ENCODE measurements around the gene STX5. TPM values are rescaled to one million over a fixed set of nuclear protein-coding genes. Genes with fewer than 3 reads are reported as not detected.

STX5 gene
- total RNA-seq = 26.8 TPM
- 10 to 100 TPM; 29.7 to 43.2 (median 36.0) TPM for polyA plus RNA-seq (ENCODE audit: insufficient read depth in 1 of 8, insufficient read length in 8 of 8, low replicate concordance in 1 of 8)
- long read RNA-seq, donor 1, transcript STX5-201 (11 exons, 1,794 nt) = major isoform, 5 of 5 reads
- long read RNA-seq, donor 1, partial matches to known transcripts = 0 of 5 reads
- long read RNA-seq, donor 1, other reads (novel, unspliced or antisense) = 0 of 5 reads
- long read RNA-seq, donor 2, partial matches to known transcripts = 0 of 3 reads
- long read RNA-seq, donor 2, other reads (novel, unspliced or antisense) = 0 of 3 reads
- long read RNA-seq, donor 3, transcript STX5-201 (11 exons, 1,794 nt) = major isoform, 12 of 12 reads
- long read RNA-seq, donor 3, partial matches to known transcripts = 0 of 12 reads
- long read RNA-seq, donor 3, other reads (novel, unspliced or antisense) = 0 of 12 reads
- long read RNA-seq, donor 4, transcript STX5-201 (11 exons, 1,794 nt) = major isoform, 14 of 15 reads
- long read RNA-seq, donor 4, partial matches to known transcripts = 0 of 15 reads
- long read RNA-seq, donor 4, other reads (novel, unspliced or antisense) = 0 of 15 reads
- long read RNA-seq, donor 5, transcript STX5-201 (11 exons, 1,794 nt) = major isoform, 19 of 34 reads
- long read RNA-seq, donor 5, partial matches to known transcripts = 13 of 34 reads
- long read RNA-seq, donor 5, other reads (novel, unspliced or antisense) = 0 of 34 reads
- long read RNA-seq, donor 6, transcript STX5-201 (11 exons, 1,794 nt) = major isoform, 15 of 24 reads
- long read RNA-seq, donor 6, partial matches to known transcripts = 5 of 24 reads
- long read RNA-seq, donor 6, other reads (novel, unspliced or antisense) = 0 of 24 reads
- long read RNA-seq, donor 7, transcript STX5-201 (11 exons, 1,794 nt) = major isoform, 19 of 64 reads
- long read RNA-seq, donor 7, partial matches to known transcripts = 44 of 64 reads
- long read RNA-seq, donor 7, other reads (novel, unspliced or antisense) = 0 of 64 reads
- long read RNA-seq, donor 8, transcript STX5-201 (11 exons, 1,794 nt) = major isoform, 13 of 16 reads
- long read RNA-seq, donor 8, partial matches to known transcripts = 0 of 16 reads
- long read RNA-seq, donor 8, other reads (novel, unspliced or antisense) = 0 of 16 reads
- long read RNA-seq, donor 9, transcript STX5-201 (11 exons, 1,794 nt) = major isoform, 6 of 6 reads
- long read RNA-seq, donor 9, partial matches to known transcripts = 0 of 6 reads
- long read RNA-seq, donor 9, other reads (novel, unspliced or antisense) = 0 of 6 reads
- long read RNA-seq, donor 10, transcript STX5-201 (11 exons, 1,794 nt) = major isoform, 18 of 19 reads
- long read RNA-seq, donor 10, partial matches to known transcripts = 0 of 19 reads
- long read RNA-seq, donor 10, other reads (novel, unspliced or antisense) = 0 of 19 reads
- long read RNA-seq, donor 11, transcript STX5-201 (11 exons, 1,794 nt) = major isoform, 13 of 13 reads
- long read RNA-seq, donor 11, partial matches to known transcripts = 0 of 13 reads
- long read RNA-seq, donor 11, other reads (novel, unspliced or antisense) = 0 of 13 reads

GRCh38 chr11:62831520-62832335, at the start of gene STX5:
STX5 (minus strand) TSS chr11:62832051; CDS start chr11:62831243, 808 bp downstream.
- no peaks in the 10 kb centered on the region for H3K27me3 ChIP-seq (ENCODE audit: control insufficient read depth, insufficient read depth, low read length)
- H3K4me3 ChIP-seq (ENCODE audit: low read length) = peak within 1 kb of the TSS; percentile 97
- under 1% methylated on average over 49 of the region's 65 CpGs for WGBS (ENCODE audit: insufficient coverage)
- H3K4me1 ChIP-seq (ENCODE audit: control insufficient read depth, insufficient read depth, low read length) = peaks cover 27% of the 10 kb centered on the region
- H3K9me3 ChIP-seq (replicated peaks; ENCODE audit: control insufficient read depth, low read depth, low read length) = no peaks in the 10 kb centered on the region
- peaks cover 52% of the 10 kb centered on the region for H3K36me3 ChIP-seq (ENCODE audit: control insufficient read depth, insufficient read depth, low read length)
- DNase-seq = peak; percentile 99
- peak within 1 kb of the TSS; percentile 100 for H3K27ac ChIP-seq (ENCODE audit: low read length)

GRCh38 chr11:62880803-62881578, 49.1 kb upstream of the STX5 start, which contains the start of gene SLC3A2:
SLC3A2 (plus strand) TSS chr11:62880896; CDS start chr11:62881024, 128 bp downstream.
- WGBS (ENCODE audit: insufficient coverage) = under 1% methylated on average over 69 of the region's 69 CpGs
- DNase-seq = peak; percentile 95
- peak within 1 kb of the TSS; percentile 100 for H3K27ac ChIP-seq (ENCODE audit: low read length)
- H3K9me3 ChIP-seq (replicated peaks; ENCODE audit: control insufficient read depth, low read depth, low read length) = no peaks in the 10 kb centered on the region
- no peaks in the 10 kb centered on the region for H3K27me3 ChIP-seq (ENCODE audit: control insufficient read depth, insufficient read depth, low read length)
- peak within 1 kb of the TSS; percentile 99 for H3K4me3 ChIP-seq (ENCODE audit: low read length)
- peaks cover 37% of the 10 kb centered on the region for H3K36me3 ChIP-seq (ENCODE audit: control insufficient read depth, insufficient read depth, low read length)
- peaks cover 40% of the 10 kb centered on the region for H3K4me1 ChIP-seq (ENCODE audit: control insufficient read depth, insufficient read depth, low read length)

GRCh38 chr11:62880231-62880802, 48.5 kb upstream of the STX5 start:
- DNase-seq = peak; percentile 80
- Histone ChIP-seq H3K4me1 (ENCODE audit: control insufficient read depth, insufficient read depth, low read length) (peaks cover 40% of the 10 kb centered on the region), H3K27ac (ENCODE audit: low read length) (peak overlapping the region; percentile 100), H3K4me3 (ENCODE audit: low read length) (peak overlapping the region; percentile 99), H3K9me3 (replicated peaks; ENCODE audit: control insufficient read depth, low read depth, low read length) (no peaks in the 10 kb centered on the region), H3K27me3 (ENCODE audit: control insufficient read depth, insufficient read depth, low read length) (no peaks in the 10 kb centered on the region), H3K36me3 (ENCODE audit: control insufficient read depth, insufficient read depth, low read length) (peaks cover 30% of the 10 kb centered on the region)
- 0% methylated on average over 16 of the region's 16 CpGs for WGBS (ENCODE audit: insufficient coverage)

- Histone ChIP-seq H3K27ac (ENCODE audit: low read length) (peak overlapping the region; percentile 100), H3K4me3 (ENCODE audit: low read length) (no peak overlapping the region), H3K9me3 (replicated peaks; ENCODE audit: control insufficient read depth, low read depth, low read length) (no peaks in the 10 kb centered on the region), H3K27me3 (ENCODE audit: control insufficient read depth, insufficient read depth, low read length) (no peaks in the 10 kb centered on the region), H3K4me1 (ENCODE audit: control insufficient read depth, insufficient read depth, low read length) (peaks cover 40% of the 10 kb centered on the region), H3K36me3 (ENCODE audit: control insufficient read depth, insufficient read depth, low read length) (peaks cover 21% of the 10 kb centered on the region)
- peak; percentile 69 for DNase-seq
- WGBS (ENCODE audit: insufficient coverage) = 65% methylated on average over 5 of the region's 7 CpGs
Measured at GRCh38 chr11:62879235-62879978, 47.6 kb upstream of the STX5 start.

- DNase-seq = no peak
- no peaks in the 10 kb centered on the region for H3K9me3 ChIP-seq (replicated peaks; ENCODE audit: control insufficient read depth, low read depth, low read length)
- H3K36me3 ChIP-seq (ENCODE audit: control insufficient read depth, insufficient read depth, low read length) = no peaks in the 10 kb centered on the region
- 92% methylated on average over 4 of the region's 6 CpGs for WGBS (ENCODE audit: insufficient coverage)
- H3K4me3 ChIP-seq (ENCODE audit: low read length) = no peak overlapping the region
- peaks cover 17% of the 10 kb centered on the region for H3K4me1 ChIP-seq (ENCODE audit: control insufficient read depth, insufficient read depth, low read length)
- H3K27ac ChIP-seq (ENCODE audit: low read length) = no peak overlapping the region
- no peaks in the 10 kb centered on the region for H3K27me3 ChIP-seq (ENCODE audit: control insufficient read depth, insufficient read depth, low read length)
Measured at GRCh38 chr11:62876712-62877111, 44.9 kb upstream of the STX5 start.

GRCh38 chr11:62875698-62876478, 44.0 kb upstream of the STX5 start:
- Histone ChIP-seq H3K4me3 (ENCODE audit: low read length) (no peak overlapping the region), H3K27ac (ENCODE audit: low read length) (no peak overlapping the region), H3K36me3 (ENCODE audit: control insufficient read depth, insufficient read depth, low read length) (no peaks in the 10 kb centered on the region), H3K27me3 (ENCODE audit: control insufficient read depth, insufficient read depth, low read length) (no peaks in the 10 kb centered on the region), H3K9me3 (replicated peaks; ENCODE audit: control insufficient read depth, low read depth, low read length) (no peaks in the 10 kb centered on the region), H3K4me1 (ENCODE audit: control insufficient read depth, insufficient read depth, low read length) (peaks cover 16% of the 10 kb centered on the region)
- WGBS (ENCODE audit: insufficient coverage) = 76% methylated on average over 5 of the region's 7 CpGs
- no peak for DNase-seq

- no CpG with 5 or more reads among the region's 7 CpGs for WGBS (ENCODE audit: insufficient coverage)
- H3K4me1 ChIP-seq (ENCODE audit: control insufficient read depth, insufficient read depth, low read length) = peaks cover 8% of the 10 kb centered on the region
- no peak for DNase-seq
- H3K27me3 ChIP-seq (ENCODE audit: control insufficient read depth, insufficient read depth, low read length) = no peaks in the 10 kb centered on the region
- no peaks in the 10 kb centered on the region for H3K9me3 ChIP-seq (replicated peaks; ENCODE audit: control insufficient read depth, low read depth, low read length)
- H3K27ac ChIP-seq (ENCODE audit: low read length) = no peak overlapping the region
- H3K4me3 ChIP-seq (ENCODE audit: low read length) = no peak overlapping the region
- H3K36me3 ChIP-seq (ENCODE audit: control insufficient read depth, insufficient read depth, low read length) = no peaks in the 10 kb centered on the region
Measured at GRCh38 chr11:62874851-62875250, 43.0 kb upstream of the STX5 start.
